ENCODE data around the gene SLC12A4.
"Not testable (repeated sequence)": the region's sequence is repeated elsewhere in the genome, so short reads cannot be mapped to it uniquely, and the experiment has no call there.

SLC12A4 gene

GRCh38 chr16:67968400-67969253 lies at the start of gene SLC12A4:
Gene SLC12A4, minus strand, starts transcription at chr16:67968637. Its CDS starts 84 bp downstream, at chr16:67968553.
- peak; percentile 91 for DNase-seq (ENCODE audit: low spot score)

GRCh38 chr16:68015681-68016080 lies 47.2 kb upstream of the SLC12A4 start, which contains the start of gene DPEP2NB:
Gene DPEP2NB, minus strand, starts transcription at chr16:68015911. Its CDS starts 141 bp downstream, at chr16:68015770.
- DNase-seq (ENCODE audit: low spot score), result peak; percentile 3

- peak; percentile 17 for DNase-seq (ENCODE audit: low spot score)
Measured at GRCh38 chr16:68013440-68013839, 45.0 kb upstream of the SLC12A4 start.

- not testable (repeated sequence) for DNase-seq (ENCODE audit: low spot score)
Measured at GRCh38 chr16:68009872-68010271, 41.4 kb upstream of the SLC12A4 start.

GRCh38 chr16:68009157-68009735 lies 40.8 kb upstream of the SLC12A4 start:
- peak; percentile 17 for DNase-seq (ENCODE audit: low spot score)

- DNase-seq (ENCODE audit: low spot score), result no peak
Measured at GRCh38 chr16:68005786-68006286, 37.4 kb upstream of the SLC12A4 start.

GRCh38 chr16:68005211-68005610 lies 36.8 kb upstream of the SLC12A4 start:
- DNase-seq (ENCODE audit: low spot score), result no peak

- DNase-seq (ENCODE audit: low spot score), result no peak
Measured at GRCh38 chr16:68003031-68003430, 34.6 kb upstream of the SLC12A4 start.

GRCh38 chr16:68000450-68000849 lies 32.0 kb upstream of the SLC12A4 start:
- no peak for DNase-seq (ENCODE audit: low spot score)

- DNase-seq (ENCODE audit: low spot score), result no peak
Measured at GRCh38 chr16:67999985-68000384, 31.5 kb upstream of the SLC12A4 start.

GRCh38 chr16:67998779-67999688 lies 30.6 kb upstream of the SLC12A4 start, which contains the start of gene DPEP2:
Gene DPEP2, minus strand, starts transcription at chr16:67999484. Its CDS starts 6,272 bp downstream, at chr16:67993212.
- DNase-seq (ENCODE audit: low spot score), result not testable (repeated sequence)

- not testable (repeated sequence) for DNase-seq (ENCODE audit: low spot score)
Measured at GRCh38 chr16:67998231-67998778, 29.9 kb upstream of the SLC12A4 start.

- no peak for DNase-seq (ENCODE audit: low spot score)
Measured at GRCh38 chr16:67996666-67997065, 28.2 kb upstream of the SLC12A4 start.

GRCh38 chr16:67995423-67995822 lies 27.0 kb upstream of the SLC12A4 start:
- DNase-seq (ENCODE audit: low spot score), result no peak

GRCh38 chr16:67994040-67994408 lies 25.6 kb upstream of the SLC12A4 start:
- not testable (repeated sequence) for DNase-seq (ENCODE audit: low spot score)

GRCh38 chr16:67993207-67994039 lies 25.0 kb upstream of the SLC12A4 start:
- DNase-seq (ENCODE audit: low spot score), result peak; percentile 95

GRCh38 chr16:67992661-67993206 lies 24.3 kb upstream of the SLC12A4 start:
- peak; percentile 15 for DNase-seq (ENCODE audit: low spot score)

- no peak for DNase-seq (ENCODE audit: low spot score)
Measured at GRCh38 chr16:67990018-67990386, 21.6 kb upstream of the SLC12A4 start.

GRCh38 chr16:67989322-67990017 lies 21.0 kb upstream of the SLC12A4 start:
- DNase-seq (ENCODE audit: low spot score), result no peak

- DNase-seq (ENCODE audit: low spot score), result no peak
Measured at GRCh38 chr16:67988675-67989074, 20.2 kb upstream of the SLC12A4 start.
